Eye (tissue), 1 donor: ENCODE measurements around the gene VPS13D.

Experiments
- DNase-seq: peaks from one replicate; pipeline ENCODE4 v3.0.0-alpha.2; 2015

The VPS13D gene

GRCh38 chr1:12434174-12434573, 204.3 kb downstream of the VPS13D start:
- DNase-seq: no peak

GRCh38 chr1:12434686-12435085, 204.9 kb downstream of the VPS13D start:
- DNase-seq: no peak

GRCh38 chr1:12435639-12436344, 206.0 kb downstream of the VPS13D start:
- DNase-seq: no peak

GRCh38 chr1:12436345-12436658, 206.5 kb downstream of the VPS13D start:
- DNase-seq: no peak

GRCh38 chr1:12436817-12437599, 207.2 kb downstream of the VPS13D start:
- no peak for DNase-seq

- no peak for DNase-seq
Measured at GRCh38 chr1:12437629-12438028, 207.8 kb downstream of the VPS13D start.

- no peak for DNase-seq
Measured at GRCh38 chr1:12438349-12438924, 208.6 kb downstream of the VPS13D start.

GRCh38 chr1:12439073-12439472, 209.2 kb downstream of the VPS13D start:
- DNase-seq: no peak

- no peak for DNase-seq
Measured at GRCh38 chr1:12441414-12442105, 211.7 kb downstream of the VPS13D start.

- DNase-seq: no peak
Measured at GRCh38 chr1:12442217-12442616, 212.4 kb downstream of the VPS13D start.

GRCh38 chr1:12443151-12443550, 213.3 kb downstream of the VPS13D start:
- DNase-seq: no peak

GRCh38 chr1:12444329-12444841, 214.6 kb downstream of the VPS13D start:
- DNase-seq: no peak

- DNase-seq: no peak
Measured at GRCh38 chr1:12445257-12445656, 215.4 kb downstream of the VPS13D start.

- no peak for DNase-seq
Measured at GRCh38 chr1:12446593-12446992, 216.8 kb downstream of the VPS13D start.

GRCh38 chr1:12447307-12447706, 217.5 kb downstream of the VPS13D start:
- DNase-seq: peak; percentile 49

- peak; percentile 50 for DNase-seq
Measured at GRCh38 chr1:12447849-12448312, 218.1 kb downstream of the VPS13D start.

GRCh38 chr1:12448746-12449177, 218.9 kb downstream of the VPS13D start:
- peak; percentile 70 for DNase-seq

- DNase-seq: no peak
Measured at GRCh38 chr1:12450090-12450755, 220.4 kb downstream of the VPS13D start.

GRCh38 chr1:12450756-12451559, 221.1 kb downstream of the VPS13D start:
- no peak for DNase-seq

GRCh38 chr1:12451560-12451900, 221.7 kb downstream of the VPS13D start:
- DNase-seq: no peak

- DNase-seq: no peak
Measured at GRCh38 chr1:12452262-12452661, 222.4 kb downstream of the VPS13D start.
